SU-DHL-6 (cell line): ENCODE results near the gene ATP2B1.

Experiments used
- CTCF ChIP-seq: fragments of 200-600 bp; sonication (generic); IDR thresholded peaks from one replicate; pipeline ENCODE4 v1.5.1; 2017; ENCODE audit warnings: antibody characterized with exemption, mild to moderate bottlenecking, low read length, moderate library complexity; ENCODE audit not compliant: insufficient read depth, poor library complexity, severe bottlenecking
- EZH2phosphoT487 ChIP-seq: fragments of 200-600 bp; sonication (generic), shearing (Covaris generic); conservative IDR thresholded peaks from 2 replicates; pipeline ENCODE4 v1.6.1; 2018; ENCODE audit warnings: mild to moderate bottlenecking, antibody characterized with exemption, low read length, moderate library complexity, mixed read lengths

DNA sequence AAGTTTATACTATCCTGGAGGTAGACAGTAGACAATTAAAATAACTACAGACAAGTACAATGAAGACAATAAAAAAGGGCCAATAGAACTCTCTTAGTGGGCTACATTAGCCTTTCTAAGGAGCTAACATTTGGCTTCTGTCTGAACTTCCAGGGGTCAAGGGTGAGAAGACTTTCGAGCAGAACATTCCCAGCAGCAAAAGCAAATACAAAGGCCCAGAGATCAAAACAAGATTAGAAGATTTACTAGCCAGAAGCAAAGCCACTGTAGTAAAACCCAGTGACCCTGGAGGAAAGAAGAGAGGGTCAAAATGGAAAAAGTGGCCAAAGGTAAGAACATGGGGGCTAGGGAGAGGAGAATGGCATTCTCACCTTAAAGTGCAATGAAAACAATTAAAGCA is 63.2 kb downstream of the ATP2B1 start:
- TF ChIP-seq CTCF (no peak), EZH2phosphoT487 (no peak)
